Calu3 (cell line): ENCODE data around the gene CCR3. TPM values are rescaled to one million over a fixed set of nuclear protein-coding genes. Genes with fewer than 3 reads are reported as not detected.

Experiments
- BruUV-seq: library from RNA; stranded (reverse); fragments of 400-500 nt; replicated peaks from 2 replicates; lab custom pipeline; 2021; lab: Mats Ljungman, UMichigan
- CTCF ChIA-PET: fragments of 300-600 bp; sonication (Branson Sonifier 250); formaldehyde crosslinking; loops from one replicate; lab custom pipeline; 2022; ENCODE audit warnings: antibody characterized with exemption; lab: Charles Lee
- DNase-seq: peaks from one replicate; pipeline ENCODE4 v3.0.0; 2022
- H3K27ac Mint-ChIP-seq: one replicate; pipeline ENCODE4 v1.8.0; 2022; ENCODE audit warnings: mixed read lengths; ENCODE audit not compliant: unreplicated experiment
- H3K27me3 Mint-ChIP-seq: one replicate; pipeline ENCODE4 v1.8.0; 2022; ENCODE audit warnings: mixed read lengths; ENCODE audit not compliant: unreplicated experiment
- H3K36me3 Mint-ChIP-seq: one replicate; pipeline ENCODE4 v1.8.0; 2022; ENCODE audit warnings: mild to moderate bottlenecking, moderate library complexity, mixed read lengths; ENCODE audit not compliant: insufficient read depth, unreplicated experiment
- H3K4me1 Mint-ChIP-seq: one replicate; pipeline ENCODE4 v1.8.0; 2022; ENCODE audit warnings: mild to moderate bottlenecking, low read depth, mixed read lengths; ENCODE audit not compliant: unreplicated experiment
- H3K4me3 Mint-ChIP-seq: one replicate; pipeline ENCODE4 v1.8.0; 2022; ENCODE audit warnings: mild to moderate bottlenecking, low read depth, moderate library complexity, mixed read lengths; ENCODE audit not compliant: unreplicated experiment
- H3K9me3 Mint-ChIP-seq: one replicate; pipeline ENCODE4 v1.8.0; 2022; ENCODE audit warnings: low read depth, mixed read lengths; ENCODE audit not compliant: unreplicated experiment
- intact Hi-C: fragments of 100-400 bp; cut with micrococcal nuclease; formaldehyde crosslinking; loops from one replicate; pipeline ENCODE4 v1.10.0; 2022; ENCODE audit not compliant: unreplicated experiment
- total RNA-seq: library from RNA; stranded (reverse); gene quantifications from 2 replicates; pipeline ENCODE4 v1.2.3, GENCODE V29; 2022
- TF ChIP-seq, protein P1 (sequence below): fragments of 200-600 bp; IDR thresholded peaks from one replicate; pipeline ENCODE4 v1.8.0; 2022; ENCODE audit warnings: antibody characterized with exemption; ENCODE audit not compliant: unreplicated experiment

The CCR3 gene
- total RNA-seq, 1 experiment from 2014 or later, result 0.17 TPM

DNA sequence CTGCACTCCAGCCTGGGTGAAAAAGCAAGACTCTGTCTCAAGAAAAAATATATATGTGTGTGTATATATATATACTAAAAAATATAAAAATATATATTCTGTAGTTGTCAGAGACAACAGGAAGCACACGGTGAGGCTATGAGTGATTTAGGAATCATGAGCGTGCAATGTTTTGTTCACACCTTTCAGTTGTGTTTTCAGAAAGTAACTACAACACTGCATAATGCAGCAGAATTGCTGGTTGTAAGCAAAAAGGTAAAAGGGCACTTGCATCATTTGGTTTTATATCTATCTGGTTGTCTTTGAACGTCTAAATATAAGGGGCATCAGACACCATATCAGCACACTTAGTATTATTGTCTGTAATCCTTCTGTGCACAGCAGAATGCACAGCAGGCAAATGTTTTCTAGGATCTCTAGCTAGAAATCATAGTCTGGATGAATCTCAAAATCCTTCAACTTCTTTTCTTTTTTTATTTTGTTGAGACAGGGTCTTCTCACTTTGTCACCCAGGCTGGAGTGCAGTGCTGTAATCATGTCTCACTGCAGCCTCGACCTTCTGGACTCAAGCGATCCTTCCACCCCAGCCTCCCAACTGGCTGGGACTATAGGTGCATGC, 44.8 kb downstream of the CCR3 start:
- peaks cover 43% of the 10 kb centered on the region for H3K27me3 Mint-ChIP-seq
- no peaks in the 10 kb centered on the region for H3K4me1 Mint-ChIP-seq
- no peak overlapping the region for H3K27ac Mint-ChIP-seq
- H3K36me3 Mint-ChIP-seq, result no peaks in the 10 kb centered on the region
- no peak overlapping the region for H3K4me3 Mint-ChIP-seq
- DNase-seq, result no peak
- no peaks in the 10 kb centered on the region for H3K9me3 Mint-ChIP-seq
- intact Hi-C loops, result no loop called here
- TF ChIP-seq, protein P1, sequence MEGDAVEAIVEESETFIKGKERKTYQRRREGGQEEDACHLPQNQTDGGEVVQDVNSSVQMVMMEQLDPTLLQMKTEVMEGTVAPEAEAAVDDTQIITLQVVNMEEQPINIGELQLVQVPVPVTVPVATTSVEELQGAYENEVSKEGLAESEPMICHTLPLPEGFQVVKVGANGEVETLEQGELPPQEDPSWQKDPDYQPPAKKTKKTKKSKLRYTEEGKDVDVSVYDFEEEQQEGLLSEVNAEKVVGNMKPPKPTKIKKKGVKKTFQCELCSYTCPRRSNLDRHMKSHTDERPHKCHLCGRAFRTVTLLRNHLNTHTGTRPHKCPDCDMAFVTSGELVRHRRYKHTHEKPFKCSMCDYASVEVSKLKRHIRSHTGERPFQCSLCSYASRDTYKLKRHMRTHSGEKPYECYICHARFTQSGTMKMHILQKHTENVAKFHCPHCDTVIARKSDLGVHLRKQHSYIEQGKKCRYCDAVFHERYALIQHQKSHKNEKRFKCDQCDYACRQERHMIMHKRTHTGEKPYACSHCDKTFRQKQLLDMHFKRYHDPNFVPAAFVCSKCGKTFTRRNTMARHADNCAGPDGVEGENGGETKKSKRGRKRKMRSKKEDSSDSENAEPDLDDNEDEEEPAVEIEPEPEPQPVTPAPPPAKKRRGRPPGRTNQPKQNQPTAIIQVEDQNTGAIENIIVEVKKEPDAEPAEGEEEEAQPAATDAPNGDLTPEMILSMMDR, result no peak
- CTCF ChIA-PET, result no interaction called here
- no TSS peak for BruUV-seq

GRCh38 chr3:46289551-46289950, 47.3 kb downstream of the CCR3 start:
- intact Hi-C loops, result no loop called here
- no peak overlapping the region for H3K27ac Mint-ChIP-seq
- peaks cover 47% of the 10 kb centered on the region for H3K27me3 Mint-ChIP-seq
- no peaks in the 10 kb centered on the region for H3K4me1 Mint-ChIP-seq
- no peak for DNase-seq
- TF ChIP-seq, protein P1, result no peak
- BruUV-seq, result no TSS peak
- CTCF ChIA-PET, result no interaction called here
- no peak overlapping the region for H3K4me3 Mint-ChIP-seq
- H3K9me3 Mint-ChIP-seq, result no peaks in the 10 kb centered on the region
- no peaks in the 10 kb centered on the region for H3K36me3 Mint-ChIP-seq

GRCh38 chr3:46289966-46290365, 47.7 kb downstream of the CCR3 start:
- no peaks in the 10 kb centered on the region for H3K9me3 Mint-ChIP-seq
- BruUV-seq, result no TSS peak
- intact Hi-C loops, result no loop called here
- TF ChIP-seq, protein P1, result no peak
- peaks cover 51% of the 10 kb centered on the region for H3K27me3 Mint-ChIP-seq
- CTCF ChIA-PET, result no interaction called here
- no peak for DNase-seq
- H3K4me1 Mint-ChIP-seq, result no peaks in the 10 kb centered on the region
- no peak overlapping the region for H3K4me3 Mint-ChIP-seq
- no peaks in the 10 kb centered on the region for H3K36me3 Mint-ChIP-seq
- H3K27ac Mint-ChIP-seq, result no peak overlapping the region

GRCh38 chr3:46291046-46291445, 48.8 kb downstream of the CCR3 start:
- H3K27ac Mint-ChIP-seq, result no peak overlapping the region
- H3K4me3 Mint-ChIP-seq, result no peak overlapping the region
- TF ChIP-seq, protein P1, result no peak
- peaks cover 46% of the 10 kb centered on the region for H3K27me3 Mint-ChIP-seq
- CTCF ChIA-PET, result no interaction called here
- DNase-seq, result no peak
- intact Hi-C loops, result no loop called here
- H3K4me1 Mint-ChIP-seq, result no peaks in the 10 kb centered on the region
- no TSS peak for BruUV-seq
- no peaks in the 10 kb centered on the region for H3K36me3 Mint-ChIP-seq
- no peaks in the 10 kb centered on the region for H3K9me3 Mint-ChIP-seq
